ENCODE data around the gene SPAG16. TPM values are rescaled to one million over a fixed set of nuclear protein-coding genes. Genes with fewer than 3 reads are reported as not detected.

Gene SPAG16
- total RNA-seq, 1 experiment from 2014 or later = 28.2 TPM

GRCh38 chr2:213766465-213766901 lies 482.2 kb downstream of the SPAG16 start:
- H3K4me1 ChIP-seq = no peaks in the 10 kb centered on the region
- H3K9me3 ChIP-seq (replicated peaks) = no peaks in the 10 kb centered on the region
- no peak for DNase-seq

GRCh38 chr2:213787869-213788268 lies 503.6 kb downstream of the SPAG16 start:
- no peak overlapping the region for H3K27ac ChIP-seq
- H3K36me3 ChIP-seq = no peaks in the 10 kb centered on the region
- H3K9me3 ChIP-seq (replicated peaks) = no peaks in the 10 kb centered on the region
- H3K4me1 ChIP-seq = no peaks in the 10 kb centered on the region
- DNase-seq = no peak
- no peak overlapping the region for H3K4me3 ChIP-seq
- H3K27me3 ChIP-seq = no peaks in the 10 kb centered on the region

More at GRCh38 chr2:213766465-213766901, 482.2 kb downstream of the SPAG16 start:
- Histone ChIP-seq H3K36me3 (no peaks in the 10 kb centered on the region), H3K27ac (no peak overlapping the region), H3K27me3 (no peaks in the 10 kb centered on the region), H3K4me3 (no peak overlapping the region)

DNA sequence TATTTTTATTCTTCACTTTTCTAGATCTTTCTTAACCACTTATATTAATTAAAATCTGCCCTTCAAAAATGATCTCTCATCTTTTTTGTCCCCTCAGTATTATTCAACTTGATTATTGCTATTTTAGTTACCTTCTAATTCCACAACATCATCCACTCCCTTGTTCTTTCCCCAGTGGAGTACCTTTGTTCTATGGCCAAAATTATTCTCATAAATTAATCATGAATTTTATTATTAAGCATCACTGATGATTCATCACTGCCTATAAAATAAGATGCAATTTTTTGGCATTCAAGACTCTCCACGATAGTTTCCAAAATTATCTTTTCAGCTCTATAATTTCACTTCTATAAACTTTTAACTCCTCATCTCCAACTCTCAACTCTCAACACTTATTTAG lies 505.7 kb downstream of the SPAG16 start:
- no peak overlapping the region for H3K27ac ChIP-seq
- H3K9me3 ChIP-seq (replicated peaks) = no peaks in the 10 kb centered on the region
- no peaks in the 10 kb centered on the region for H3K4me1 ChIP-seq
- H3K36me3 ChIP-seq = no peaks in the 10 kb centered on the region
- DNase-seq = no peak
- no peaks in the 10 kb centered on the region for H3K27me3 ChIP-seq
- H3K4me3 ChIP-seq = no peak overlapping the region

DNA sequence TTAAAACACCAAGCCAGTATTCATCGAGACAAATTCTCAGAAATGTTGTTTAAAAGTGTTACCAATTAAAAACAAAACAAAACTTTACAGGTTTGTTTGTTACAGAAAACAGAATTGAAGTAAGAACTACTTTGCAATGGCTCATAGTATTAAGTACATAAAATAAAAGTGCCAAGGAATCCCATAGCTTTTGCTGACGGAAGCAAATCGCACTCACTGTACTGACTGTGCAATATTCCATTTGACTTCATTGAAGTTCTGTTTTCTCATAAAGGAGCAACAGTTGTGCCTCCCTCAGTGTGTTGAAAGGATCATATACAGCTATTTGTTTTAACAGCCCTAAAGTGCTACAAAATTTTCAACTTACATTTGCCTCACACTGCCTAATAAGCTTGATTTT lies 507.8 kb downstream of the SPAG16 start:
- Histone ChIP-seq H3K4me3 (no peak overlapping the region), H3K4me1 (no peaks in the 10 kb centered on the region), H3K9me3 (replicated peaks) (no peaks in the 10 kb centered on the region), H3K36me3 (no peaks in the 10 kb centered on the region), H3K27me3 (no peaks in the 10 kb centered on the region), H3K27ac (no peak overlapping the region)
- no peak for DNase-seq

DNA sequence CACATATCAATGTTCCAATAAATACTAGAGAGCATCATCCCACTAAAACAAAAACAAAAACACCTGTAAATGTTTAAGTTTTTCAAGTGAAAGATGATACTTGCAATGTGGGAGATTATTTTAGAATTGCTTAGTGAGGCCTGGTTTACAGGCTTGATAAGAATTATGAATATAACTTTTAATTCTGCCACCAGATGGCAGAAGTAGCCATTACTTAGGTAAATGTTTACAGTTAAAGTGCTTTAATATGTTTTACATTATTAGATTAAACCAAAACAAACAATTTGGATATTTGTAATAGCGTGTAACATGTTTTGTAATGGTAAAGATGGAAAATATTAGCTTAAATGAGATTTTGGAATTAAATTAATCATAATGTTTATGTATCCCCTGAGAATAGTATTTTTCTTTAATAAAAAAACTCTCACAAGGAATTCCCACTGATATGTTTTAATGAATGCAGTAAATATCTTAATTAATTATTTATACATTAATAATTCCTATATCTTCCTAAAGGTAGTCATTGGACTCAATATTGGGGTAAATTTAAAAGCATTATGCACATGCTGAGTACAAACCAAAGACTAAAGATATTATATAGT lies 522.0 kb downstream of the SPAG16 start:
- DNase-seq = peak in 1 of 2 experiments; percentile 24
- Histone ChIP-seq H3K9me3 (replicated peaks) (no peaks in the 10 kb centered on the region), H3K27ac (no peak overlapping the region)

DNA sequence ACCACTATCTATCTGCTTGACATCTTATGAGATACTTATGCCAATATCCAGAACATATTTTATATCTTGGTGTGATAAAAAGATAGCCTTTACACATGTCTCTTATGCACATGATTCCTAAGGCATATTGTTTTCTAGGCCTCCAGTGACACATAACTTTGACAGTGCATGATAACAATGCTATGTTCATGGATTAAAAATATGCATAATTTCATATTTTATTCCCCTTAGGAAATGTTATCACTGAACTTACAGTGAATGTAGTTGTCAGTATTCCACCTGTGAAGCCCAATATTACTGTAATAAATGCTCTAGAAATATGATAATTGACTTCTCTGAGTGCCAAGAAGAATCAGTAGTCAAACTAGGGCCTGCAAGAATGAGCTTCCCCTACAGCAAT lies 532.3 kb downstream of the SPAG16 start:
- H3K27ac ChIP-seq = no peak overlapping the region
- H3K4me1 ChIP-seq = no peaks in the 10 kb centered on the region
- H3K9me3 ChIP-seq (replicated peaks) = no peaks in the 10 kb centered on the region
- H3K27me3 ChIP-seq = no peaks in the 10 kb centered on the region
- H3K36me3 ChIP-seq = no peaks in the 10 kb centered on the region
- no peak for DNase-seq
- no peak overlapping the region for H3K4me3 ChIP-seq

More for the DNA sequence above, 522.0 kb downstream of the SPAG16 start:
- H3K4me3 ChIP-seq = no peak overlapping the region
- no peaks in the 10 kb centered on the region for H3K27me3 ChIP-seq
- H3K4me1 ChIP-seq = no peaks in the 10 kb centered on the region
- H3K36me3 ChIP-seq = no peaks in the 10 kb centered on the region

DNA sequence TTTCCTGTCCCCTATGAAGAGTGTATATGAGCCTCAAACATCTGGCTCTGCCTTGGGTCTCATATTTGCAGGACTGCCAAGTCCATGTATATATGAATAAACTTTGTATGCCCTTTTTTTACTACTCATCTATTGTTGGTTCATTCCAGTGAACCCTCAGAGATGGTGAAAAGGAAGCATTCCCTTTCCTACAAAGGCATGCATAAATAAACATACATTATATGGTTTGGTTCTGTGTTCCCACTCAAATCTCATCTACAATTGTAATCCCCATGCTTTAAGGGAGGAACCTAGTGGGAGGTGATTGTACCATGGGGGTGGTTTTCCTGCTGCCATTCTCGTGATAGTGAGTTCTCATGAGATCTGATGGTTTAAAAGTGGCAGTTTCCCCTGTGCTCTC lies 534.2 kb downstream of the SPAG16 start:
- Histone ChIP-seq H3K27me3 (no peaks in the 10 kb centered on the region), H3K27ac (no peak overlapping the region), H3K4me3 (no peak overlapping the region), H3K4me1 (no peaks in the 10 kb centered on the region), H3K9me3 (replicated peaks) (no peaks in the 10 kb centered on the region), H3K36me3 (no peaks in the 10 kb centered on the region)
- DNase-seq = no peak

DNA sequence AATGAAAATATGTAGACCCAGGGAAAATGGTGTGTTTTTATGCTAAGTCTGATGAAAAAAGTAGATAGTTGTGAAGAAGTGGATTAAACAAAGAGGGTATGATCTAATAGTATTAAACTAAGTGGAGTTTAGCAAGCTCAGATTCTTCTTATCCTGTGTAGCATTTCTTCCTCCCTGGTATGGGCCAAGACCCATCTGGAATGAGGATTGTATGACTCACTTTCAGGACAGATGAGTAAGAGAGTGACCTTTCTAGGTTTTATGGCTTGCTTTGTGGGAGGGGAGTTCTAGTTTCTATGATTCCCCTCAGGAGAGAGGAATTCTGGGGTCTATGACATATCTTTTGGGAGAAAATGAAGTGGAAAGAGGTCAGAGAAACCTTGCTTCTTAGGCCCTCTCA lies 550.1 kb downstream of the SPAG16 start:
- Histone ChIP-seq H3K27ac (no peak overlapping the region), H3K4me3 (no peak overlapping the region), H3K27me3 (no peaks in the 10 kb centered on the region), H3K36me3 (no peaks in the 10 kb centered on the region), H3K4me1 (no peaks in the 10 kb centered on the region), H3K9me3 (replicated peaks) (no peaks in the 10 kb centered on the region)
- no peak for DNase-seq

- Histone ChIP-seq H3K4me1 (no peaks in the 10 kb centered on the region), H3K9me3 (replicated peaks) (no peaks in the 10 kb centered on the region), H3K27ac (no peak overlapping the region), H3K4me3 (no peak overlapping the region), H3K27me3 (no peaks in the 10 kb centered on the region), H3K36me3 (no peaks in the 10 kb centered on the region)
- DNase-seq = no peak
Measured at GRCh38 chr2:213834746-213835145, 550.5 kb downstream of the SPAG16 start.

GRCh38 chr2:213846856-213847255 lies 562.6 kb downstream of the SPAG16 start:
- DNase-seq = no peak
- Histone ChIP-seq H3K27ac (no peak overlapping the region), H3K4me3 (no peak overlapping the region), H3K27me3 (no peaks in the 10 kb centered on the region), H3K36me3 (no peaks in the 10 kb centered on the region), H3K4me1 (peaks cover 4% of the 10 kb centered on the region; the same call in 1 of the 2 replicates), H3K9me3 (replicated peaks) (no peaks in the 10 kb centered on the region)

DNA sequence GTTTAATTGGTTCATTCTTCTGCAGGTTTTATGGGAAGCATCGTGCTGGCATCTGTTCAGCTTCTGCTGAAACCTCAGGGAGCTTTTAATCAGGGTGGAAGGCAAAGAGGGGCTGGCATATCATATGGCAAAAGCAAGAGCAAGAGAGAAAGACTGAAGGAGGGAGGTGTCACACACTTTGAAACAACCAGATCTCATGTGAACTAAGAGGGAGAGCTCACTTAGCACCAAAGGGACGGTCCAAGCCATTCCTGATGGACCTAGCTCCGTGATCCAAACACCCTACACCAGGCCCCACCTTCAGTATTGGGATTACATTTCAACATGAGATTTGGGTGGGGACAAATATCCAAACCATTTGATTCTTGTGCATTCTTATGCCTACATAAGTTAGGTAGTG lies 563.1 kb downstream of the SPAG16 start:
- Histone ChIP-seq H3K27me3 (no peaks in the 10 kb centered on the region), H3K36me3 (no peaks in the 10 kb centered on the region), H3K4me3 (no peak overlapping the region), H3K4me1 (peaks cover 4% of the 10 kb centered on the region; the same call in 1 of the 2 replicates), H3K9me3 (replicated peaks) (no peaks in the 10 kb centered on the region), H3K27ac (no peak overlapping the region)
- no peak for DNase-seq

- DNase-seq = peak; percentile 13 to 58
- no peaks in the 10 kb centered on the region for H3K9me3 ChIP-seq (replicated peaks)
- H3K4me1 ChIP-seq = peaks cover 4% of the 10 kb centered on the region; the same call in 1 of the 2 replicates
- no peak overlapping the region for H3K27ac ChIP-seq
- no peaks in the 10 kb centered on the region for H3K36me3 ChIP-seq
- H3K27me3 ChIP-seq = no peaks in the 10 kb centered on the region
- no peak overlapping the region for H3K4me3 ChIP-seq
Measured at GRCh38 chr2:213848631-213849030, 564.4 kb downstream of the SPAG16 start.

- Histone ChIP-seq H3K27ac (no peak overlapping the region), H3K9me3 (replicated peaks) (no peaks in the 10 kb centered on the region), H3K4me1 (no peaks in the 10 kb centered on the region), H3K4me3 (no peak overlapping the region), H3K27me3 (no peaks in the 10 kb centered on the region), H3K36me3 (no peaks in the 10 kb centered on the region)
- no peak for DNase-seq
Measured at GRCh38 chr2:213861638-213862037, 577.4 kb downstream of the SPAG16 start.

DNA sequence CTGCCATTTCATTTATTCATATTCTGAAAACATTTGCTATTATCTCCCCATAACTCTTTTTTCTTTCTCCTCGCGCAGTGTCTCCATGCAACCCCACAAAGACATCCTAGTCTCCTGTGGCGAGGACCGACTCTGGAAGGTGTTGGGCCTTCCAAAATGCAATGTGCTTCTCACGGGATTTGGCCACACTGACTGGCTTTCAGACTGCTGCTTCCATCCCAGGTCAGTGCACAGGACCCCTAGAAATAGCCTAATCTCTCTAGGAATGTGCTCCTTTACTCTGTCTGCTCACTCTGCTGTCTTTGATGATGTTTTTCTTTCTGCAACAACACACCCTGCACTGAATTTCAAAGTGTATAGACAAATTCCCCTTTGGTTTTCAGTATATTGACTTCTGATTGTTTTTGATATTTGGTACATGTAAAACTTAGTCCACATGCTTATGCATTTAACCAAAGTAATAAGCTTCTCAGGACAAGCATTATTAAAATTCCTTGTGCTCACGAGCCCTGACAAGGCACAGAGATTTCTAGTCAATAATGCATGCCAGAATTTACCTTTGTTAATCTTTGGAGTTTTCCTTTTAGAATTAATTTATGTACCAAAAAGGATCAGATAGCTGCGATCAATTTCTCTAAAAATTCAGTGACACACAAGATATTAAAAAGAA lies 578.3 kb downstream of the SPAG16 start:
- Histone ChIP-seq H3K9me3 (replicated peaks) (no peaks in the 10 kb centered on the region), H3K27ac (no peak overlapping the region), H3K4me3 (no peak overlapping the region), H3K4me1 (no peaks in the 10 kb centered on the region), H3K36me3 (no peaks in the 10 kb centered on the region), H3K27me3 (no peaks in the 10 kb centered on the region)
- DNase-seq = no peak

- Histone ChIP-seq H3K36me3 (no peaks in the 10 kb centered on the region), H3K4me1 (peaks cover 5% of the 10 kb centered on the region; the same call in 1 of the 2 replicates), H3K9me3 (replicated peaks) (no peaks in the 10 kb centered on the region), H3K4me3 (no peak overlapping the region), H3K27ac (no peak overlapping the region), H3K27me3 (no peaks in the 10 kb centered on the region)
- DNase-seq = no peak
Measured at GRCh38 chr2:213863541-213863940, 579.3 kb downstream of the SPAG16 start.

GRCh38 chr2:213868526-213868925 lies 584.3 kb downstream of the SPAG16 start:
- Histone ChIP-seq H3K9me3 (replicated peaks) (no peaks in the 10 kb centered on the region), H3K27me3 (no peaks in the 10 kb centered on the region), H3K4me3 (no peak overlapping the region), H3K36me3 (no peaks in the 10 kb centered on the region), H3K27ac (no peak overlapping the region), H3K4me1 (peaks cover 5% of the 10 kb centered on the region; the same call in 1 of the 2 replicates)
- peak; percentile 29 to 78 for DNase-seq

Measured in SJCRH30 (cell line).